ENCODE results near the gene MAML2.
"Not testable (repeated sequence)": the region's sequence is repeated elsewhere in the genome, so short reads cannot be mapped to it uniquely, and the experiment has no call there.

The MAML2 gene

DNA sequence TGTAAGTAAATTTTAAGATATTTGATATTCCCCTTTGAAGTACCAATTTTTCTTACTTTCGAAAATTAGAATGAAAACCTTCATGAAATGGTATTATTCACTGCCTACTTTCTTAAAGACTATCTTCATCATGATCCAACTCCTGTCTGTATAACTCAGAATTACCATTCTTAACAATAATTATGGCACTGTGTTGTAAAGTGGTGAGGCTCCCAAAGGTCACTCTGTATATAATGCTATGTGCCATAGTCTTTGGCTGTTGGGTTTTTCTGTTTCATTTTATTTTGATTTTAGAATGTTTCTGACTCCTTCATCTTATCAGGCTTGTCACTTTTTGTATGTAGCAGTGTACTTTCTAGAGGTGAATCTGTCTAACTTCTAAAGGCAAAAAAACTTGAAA, 52.4 kb downstream of the MAML2 start:
- H3K36me3 ChIP-seq (ENCODE audit: insufficient read depth, low read length) = no peaks in the 10 kb centered on the region
- no peaks in the 10 kb centered on the region for H3K27me3 ChIP-seq (ENCODE audit: insufficient read depth, low read length)
- H2AFZ ChIP-seq (ENCODE audit: low read depth, low read length) = no peak overlapping the region
- H3K4me1 ChIP-seq (ENCODE audit: insufficient read depth, low read length) = peaks cover 29% of the 10 kb centered on the region
- H3K4me3 ChIP-seq (ENCODE audit: low read length) = no peak overlapping the region
- peaks cover 3% of the 10 kb centered on the region for H3K9me3 ChIP-seq (ENCODE audit: low read length)

DNA sequence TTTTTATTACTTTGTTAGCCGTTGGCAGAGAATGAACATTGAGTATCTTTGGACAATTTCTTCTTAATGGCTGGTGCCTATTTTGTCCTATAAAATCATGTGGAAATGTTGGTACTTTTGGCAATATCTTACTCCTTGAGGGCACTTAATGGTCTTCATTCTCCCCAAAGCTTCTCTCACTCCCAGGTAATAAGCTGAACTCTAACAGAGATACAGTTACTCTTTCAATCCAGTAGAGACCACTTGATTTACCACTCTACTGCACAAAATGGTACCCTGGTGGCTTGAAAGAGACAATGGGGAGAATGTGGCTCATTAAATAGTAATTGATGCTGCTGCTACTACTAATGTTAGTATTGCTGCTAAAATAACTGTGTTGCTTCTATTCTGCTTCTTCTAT, 53.0 kb downstream of the MAML2 start:
- Histone ChIP-seq H3K36me3 (ENCODE audit: insufficient read depth, low read length) (no peaks in the 10 kb centered on the region), H3K4me3 (ENCODE audit: low read length) (no peak overlapping the region), H3K4me1 (ENCODE audit: insufficient read depth, low read length) (peaks cover 23% of the 10 kb centered on the region), H3K9me3 (ENCODE audit: low read length) (peaks cover 3% of the 10 kb centered on the region), H3K27me3 (ENCODE audit: insufficient read depth, low read length) (no peaks in the 10 kb centered on the region), H2AFZ (ENCODE audit: low read depth, low read length) (no peak overlapping the region)

DNA sequence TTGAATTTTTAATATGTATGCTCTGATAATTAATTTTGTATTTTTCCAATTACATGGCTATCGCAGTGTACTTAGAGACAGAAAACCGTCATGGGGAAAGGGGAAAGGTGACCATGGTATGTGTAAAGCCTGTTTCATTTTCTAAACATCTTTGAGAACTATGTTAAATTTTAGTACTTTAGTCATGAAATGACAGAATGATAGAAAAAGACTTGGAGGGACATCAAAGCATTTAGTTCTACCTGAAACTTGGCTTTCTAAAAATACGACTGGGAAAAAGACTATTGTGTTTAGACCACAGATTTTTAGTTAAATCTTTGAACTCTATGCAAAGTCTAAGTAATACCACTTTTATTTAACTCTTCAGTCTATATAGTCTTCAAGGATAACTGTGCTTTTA, 54.1 kb downstream of the MAML2 start:
- H3K36me3 ChIP-seq (ENCODE audit: insufficient read depth, low read length) = no peaks in the 10 kb centered on the region
- no peak overlapping the region for H2AFZ ChIP-seq (ENCODE audit: low read depth, low read length)
- no peak overlapping the region for H3K4me3 ChIP-seq (ENCODE audit: low read length)
- peaks cover 3% of the 10 kb centered on the region for H3K9me3 ChIP-seq (ENCODE audit: low read length)
- peaks cover 12% of the 10 kb centered on the region for H3K4me1 ChIP-seq (ENCODE audit: insufficient read depth, low read length)
- no peaks in the 10 kb centered on the region for H3K27me3 ChIP-seq (ENCODE audit: insufficient read depth, low read length)

DNA sequence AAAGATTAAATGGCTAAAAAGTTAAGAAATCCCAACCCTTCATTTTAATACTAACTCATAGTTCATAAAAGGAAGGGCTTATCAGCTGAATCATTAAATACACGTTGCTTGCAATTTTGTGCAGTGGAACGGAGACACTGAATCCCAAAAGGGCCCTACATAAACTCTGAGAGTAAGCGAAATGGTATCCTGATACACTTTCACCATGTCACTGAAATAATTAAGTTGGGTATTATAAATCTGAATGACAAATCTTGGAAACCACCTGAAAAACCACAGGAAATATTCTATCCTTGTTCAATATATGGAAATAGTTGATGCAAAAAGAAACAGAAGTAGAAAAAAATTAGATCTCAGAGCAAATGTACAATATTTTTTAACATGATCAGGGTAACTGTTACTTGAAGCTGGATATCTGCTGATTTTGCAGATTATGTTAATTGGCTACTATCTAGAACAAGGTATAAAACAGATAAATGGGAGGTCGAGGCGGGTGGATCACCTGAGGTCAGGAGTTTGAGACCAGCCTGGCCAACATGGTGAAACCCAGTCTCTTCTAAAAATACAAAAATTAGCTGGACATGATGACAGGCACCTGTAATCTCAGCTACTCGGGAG, 55.1 kb downstream of the MAML2 start:
- Histone ChIP-seq H3K27me3 (ENCODE audit: insufficient read depth, low read length) (no peaks in the 10 kb centered on the region), H3K9me3 (ENCODE audit: low read length) (peaks cover 3% of the 10 kb centered on the region), H3K36me3 (ENCODE audit: insufficient read depth, low read length) (no peaks in the 10 kb centered on the region), H2AFZ (ENCODE audit: low read depth, low read length) (no peak overlapping the region), H3K4me1 (ENCODE audit: insufficient read depth, low read length) (peaks cover 2% of the 10 kb centered on the region), H3K4me3 (ENCODE audit: low read length) (no peak overlapping the region)

DNA sequence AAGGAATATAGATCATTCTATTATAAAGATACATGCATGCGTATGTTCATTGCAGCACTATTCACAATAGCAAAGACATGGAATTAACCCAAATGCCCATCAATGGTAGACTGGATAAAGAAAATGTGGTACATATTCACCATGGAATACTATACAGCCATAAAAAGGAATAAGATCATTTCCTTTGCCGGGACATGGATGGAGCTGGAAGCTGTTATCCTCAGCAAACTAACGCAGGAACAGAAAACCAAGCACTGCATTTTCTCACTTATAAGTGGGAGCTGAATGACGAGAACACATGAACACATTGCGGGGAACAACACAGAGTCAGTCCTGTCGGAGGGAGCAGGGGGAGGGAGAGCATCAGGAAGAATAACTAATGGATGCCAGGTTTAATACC, 57.0 kb downstream of the MAML2 start:
- H2AFZ ChIP-seq (ENCODE audit: low read depth, low read length); H3K4me1 ChIP-seq (ENCODE audit: insufficient read depth, low read length); H3K9me3 ChIP-seq (ENCODE audit: low read length); H3K27me3 ChIP-seq (ENCODE audit: insufficient read depth, low read length); H3K36me3 ChIP-seq (ENCODE audit: insufficient read depth, low read length); H3K4me3 ChIP-seq (ENCODE audit: low read length): not testable (repeated sequence)

DNA sequence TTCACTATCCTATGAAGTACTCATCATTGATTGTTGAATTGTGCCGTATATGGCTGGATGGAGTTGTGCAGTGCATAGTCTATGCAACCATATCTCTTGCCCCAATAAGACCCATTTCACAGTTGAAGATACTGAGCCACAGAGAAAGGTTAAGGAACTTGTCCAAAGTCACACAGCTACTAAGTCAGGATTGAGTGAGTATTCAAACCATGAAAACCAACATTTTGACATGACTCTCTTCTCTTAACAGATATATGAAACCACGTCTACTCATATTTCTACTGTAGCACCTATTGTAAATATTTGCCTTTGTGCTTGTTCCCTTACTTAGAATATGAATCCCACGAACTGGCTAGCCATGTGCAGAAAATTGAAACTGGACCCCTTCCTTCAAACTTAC, 58.1 kb downstream of the MAML2 start:
- Histone ChIP-seq H3K9me3 (ENCODE audit: low read length) (peaks cover 3% of the 10 kb centered on the region), H3K4me1 (ENCODE audit: insufficient read depth, low read length) (peaks cover 1% of the 10 kb centered on the region), H2AFZ (ENCODE audit: low read depth, low read length) (no peak overlapping the region), H3K27me3 (ENCODE audit: insufficient read depth, low read length) (no peaks in the 10 kb centered on the region), H3K4me3 (ENCODE audit: low read length) (no peak overlapping the region), H3K36me3 (ENCODE audit: insufficient read depth, low read length) (no peaks in the 10 kb centered on the region)

DNA sequence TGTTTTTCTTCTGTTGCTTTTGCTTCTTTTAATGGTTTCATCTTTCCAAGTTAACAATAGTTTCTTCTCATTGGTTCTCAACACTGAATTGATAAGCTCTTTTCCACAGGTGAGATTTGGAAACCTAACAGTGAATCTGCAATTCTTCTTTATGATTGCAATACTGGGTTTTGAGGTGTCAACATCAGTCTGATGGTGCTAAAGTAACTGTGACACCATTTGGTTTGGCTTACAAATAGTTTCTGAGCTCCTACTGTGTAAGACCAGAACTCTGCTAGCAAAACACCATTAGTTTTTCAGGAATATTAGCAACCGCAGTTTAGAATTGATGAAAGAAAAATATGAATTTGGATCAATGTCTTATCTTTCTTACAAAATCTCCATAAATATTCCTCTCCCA, 58.6 kb downstream of the MAML2 start:
- H2AFZ ChIP-seq (ENCODE audit: low read depth, low read length) = no peak overlapping the region
- H3K4me3 ChIP-seq (ENCODE audit: low read length) = no peak overlapping the region
- no peaks in the 10 kb centered on the region for H3K36me3 ChIP-seq (ENCODE audit: insufficient read depth, low read length)
- H3K27me3 ChIP-seq (ENCODE audit: insufficient read depth, low read length) = no peaks in the 10 kb centered on the region
- H3K4me1 ChIP-seq (ENCODE audit: insufficient read depth, low read length) = peaks cover 6% of the 10 kb centered on the region
- peaks cover 3% of the 10 kb centered on the region for H3K9me3 ChIP-seq (ENCODE audit: low read length)

DNA sequence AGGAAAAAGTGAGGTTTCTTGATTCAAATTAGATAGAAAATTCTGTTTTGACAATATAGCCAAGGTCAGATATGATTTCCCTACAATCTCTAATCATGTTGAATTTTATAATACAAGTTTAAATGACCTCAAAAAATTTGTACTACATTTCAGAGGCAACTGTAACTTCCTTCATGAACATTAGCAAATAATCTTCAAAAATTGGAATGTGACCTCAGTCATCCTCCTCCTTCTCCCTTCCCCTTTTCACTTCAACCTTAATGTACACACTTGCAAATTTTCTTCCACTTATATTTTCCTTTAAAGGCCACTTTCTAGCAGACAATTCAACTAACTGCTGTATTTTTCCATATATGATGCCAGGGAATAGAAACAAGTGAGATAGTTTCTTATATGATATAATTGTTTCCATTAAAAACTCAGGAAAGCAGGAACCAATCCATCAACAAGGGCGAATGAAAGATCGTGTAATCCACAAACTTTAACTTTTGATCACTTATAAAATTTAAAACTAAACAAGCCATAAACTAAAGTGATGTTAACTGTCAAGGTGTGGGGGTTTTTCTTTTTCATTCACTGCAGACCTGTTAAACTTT, 60.3 kb downstream of the MAML2 start:
- Histone ChIP-seq H3K9me3 (ENCODE audit: low read length) (peaks cover 3% of the 10 kb centered on the region), H3K4me1 (ENCODE audit: insufficient read depth, low read length) (peaks cover 14% of the 10 kb centered on the region), H3K36me3 (ENCODE audit: insufficient read depth, low read length) (no peaks in the 10 kb centered on the region), H3K27me3 (ENCODE audit: insufficient read depth, low read length) (no peaks in the 10 kb centered on the region), H2AFZ (ENCODE audit: low read depth, low read length) (no peak overlapping the region), H3K4me3 (ENCODE audit: low read length) (no peak overlapping the region)

DNA sequence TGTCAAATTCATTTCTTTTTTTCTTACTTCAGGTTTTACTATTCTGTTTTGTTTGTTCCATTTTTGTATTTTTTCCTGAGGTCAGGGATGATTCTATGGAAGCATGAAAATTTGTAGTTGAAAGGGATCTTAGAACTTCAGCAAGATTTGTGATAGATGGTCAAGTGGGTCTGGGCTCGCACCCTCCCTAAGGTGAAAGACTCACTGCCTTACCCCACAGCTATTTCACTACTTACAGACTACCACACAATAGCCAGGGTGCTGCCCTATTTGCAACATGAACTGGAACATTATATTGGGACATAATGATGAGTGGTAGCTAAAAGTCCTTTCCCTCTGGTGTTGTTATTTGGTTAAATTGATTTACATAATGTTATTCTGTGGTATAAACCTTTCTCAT, 62.6 kb downstream of the MAML2 start:
- Histone ChIP-seq H3K4me1 (ENCODE audit: insufficient read depth, low read length) (peaks cover 14% of the 10 kb centered on the region), H3K27me3 (ENCODE audit: insufficient read depth, low read length) (no peaks in the 10 kb centered on the region), H3K36me3 (ENCODE audit: insufficient read depth, low read length) (no peaks in the 10 kb centered on the region), H3K4me3 (ENCODE audit: low read length) (no peak overlapping the region), H3K9me3 (ENCODE audit: low read length) (no peaks in the 10 kb centered on the region), H2AFZ (ENCODE audit: low read depth, low read length) (no peak overlapping the region)

DNA sequence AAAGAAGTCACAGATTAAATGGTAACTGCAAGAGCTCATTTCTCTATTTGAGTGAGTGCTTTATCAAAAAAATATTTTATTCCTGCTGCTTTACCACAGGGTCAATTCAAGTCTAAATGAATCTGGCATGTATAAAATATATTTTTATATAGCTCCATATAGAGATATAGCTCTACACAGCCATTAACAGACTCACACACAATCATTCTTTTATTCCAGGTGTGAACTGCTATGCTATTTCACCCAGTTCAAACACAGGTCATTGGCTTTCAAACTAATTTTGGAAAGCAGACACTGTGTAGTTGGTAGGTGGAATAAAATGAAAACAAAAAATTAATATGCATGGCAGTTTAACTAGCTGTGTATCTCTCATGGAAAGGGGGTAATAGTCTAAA, 63.1 kb downstream of the MAML2 start:
- Histone ChIP-seq H2AFZ (ENCODE audit: low read depth, low read length) (no peak overlapping the region), H3K36me3 (ENCODE audit: insufficient read depth, low read length) (no peaks in the 10 kb centered on the region), H3K27me3 (ENCODE audit: insufficient read depth, low read length) (no peaks in the 10 kb centered on the region), H3K4me3 (ENCODE audit: low read length) (no peak overlapping the region), H3K4me1 (ENCODE audit: insufficient read depth, low read length) (peaks cover 14% of the 10 kb centered on the region), H3K9me3 (ENCODE audit: low read length) (no peaks in the 10 kb centered on the region)

DNA sequence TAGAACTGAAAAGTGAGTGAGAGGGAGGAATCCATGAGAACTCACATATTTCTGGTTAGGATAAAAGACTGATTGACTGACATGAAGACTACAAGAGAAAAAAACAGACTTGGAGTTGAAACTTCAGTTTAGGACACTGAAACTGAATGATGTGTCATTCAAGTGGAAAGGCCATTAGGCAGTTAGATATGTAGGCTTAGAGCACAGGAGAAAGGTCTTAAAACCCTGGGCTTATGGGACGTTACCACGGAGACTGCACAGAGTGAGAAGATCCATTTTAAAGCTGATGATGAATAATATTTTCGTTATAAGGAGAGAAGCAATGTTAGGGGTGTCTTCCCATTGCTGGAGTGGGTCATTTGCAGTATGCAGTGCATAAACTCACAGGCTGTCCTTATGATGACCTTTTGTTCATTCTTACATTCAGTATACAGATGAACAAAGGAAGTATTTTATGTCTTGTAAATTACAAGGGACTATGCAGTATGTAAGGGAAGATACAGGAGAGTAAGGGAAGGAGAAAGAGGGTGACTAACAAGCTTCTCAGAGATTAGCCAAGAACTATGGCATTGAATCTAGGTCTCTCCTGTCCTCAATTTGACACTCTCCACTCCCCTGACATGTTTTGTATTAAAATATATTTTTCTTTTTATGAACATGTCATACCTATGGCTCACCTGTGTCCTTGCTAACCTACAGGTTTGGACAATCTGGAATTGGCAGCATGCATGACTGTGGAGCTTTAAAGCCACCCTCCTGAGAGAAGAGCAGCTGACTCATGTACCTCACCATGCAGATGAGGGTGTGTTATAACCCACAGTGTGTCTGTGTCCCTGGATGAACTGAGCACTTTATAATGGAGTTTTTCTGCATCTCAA, 63.7 kb downstream of the MAML2 start:
- Histone ChIP-seq H2AFZ (ENCODE audit: low read depth, low read length) (no peak overlapping the region), H3K9me3 (ENCODE audit: low read length) (no peaks in the 10 kb centered on the region), H3K27me3 (ENCODE audit: insufficient read depth, low read length) (no peaks in the 10 kb centered on the region), H3K36me3 (ENCODE audit: insufficient read depth, low read length) (no peaks in the 10 kb centered on the region), H3K4me3 (ENCODE audit: low read length) (no peak overlapping the region), H3K4me1 (ENCODE audit: insufficient read depth, low read length) (peaks cover 14% of the 10 kb centered on the region)

DNA sequence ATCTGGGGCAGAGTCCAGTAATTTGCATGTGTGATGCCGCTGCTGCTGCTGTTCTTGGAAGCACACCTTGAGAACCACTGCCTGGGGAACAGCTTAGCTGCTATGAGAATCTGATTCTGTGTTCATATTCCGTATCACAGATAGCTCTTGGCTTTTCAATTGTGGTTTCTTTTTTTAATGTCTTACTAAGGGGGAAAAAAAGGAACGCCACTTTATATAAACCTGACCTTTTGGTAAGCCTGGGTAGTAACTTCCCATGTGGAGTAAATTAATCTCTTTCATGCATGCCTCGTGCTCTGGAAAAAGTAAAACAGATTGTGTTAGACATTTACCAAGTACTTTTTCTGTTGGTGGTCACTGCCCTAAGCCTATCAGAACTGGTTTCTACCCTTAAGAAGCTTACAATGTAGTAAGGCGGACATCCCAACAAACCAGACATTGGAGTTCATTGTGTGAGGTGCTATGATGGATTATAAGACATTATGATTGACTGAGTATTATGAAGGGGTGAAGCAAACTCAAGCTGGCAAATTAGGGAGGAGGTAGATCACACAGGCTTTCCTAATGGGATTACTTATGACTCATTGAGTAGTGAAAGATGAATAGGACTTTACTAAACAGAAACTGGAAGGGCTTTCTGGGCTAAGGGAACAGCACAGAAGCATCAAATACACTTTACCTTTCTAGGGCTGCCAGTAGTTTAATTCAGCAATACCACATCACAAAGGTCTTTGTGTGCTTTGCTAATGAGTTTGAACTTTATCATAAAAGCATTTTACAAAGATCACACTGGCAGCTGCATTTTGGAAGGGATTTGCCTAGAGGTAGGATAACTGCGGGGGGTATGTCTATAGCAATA, 64.7 kb downstream of the MAML2 start:
- no peaks in the 10 kb centered on the region for H3K36me3 ChIP-seq (ENCODE audit: insufficient read depth, low read length)
- H3K27me3 ChIP-seq (ENCODE audit: insufficient read depth, low read length) = no peaks in the 10 kb centered on the region
- no peak overlapping the region for H3K4me3 ChIP-seq (ENCODE audit: low read length)
- H3K9me3 ChIP-seq (ENCODE audit: low read length) = no peaks in the 10 kb centered on the region
- H3K4me1 ChIP-seq (ENCODE audit: insufficient read depth, low read length) = peaks cover 16% of the 10 kb centered on the region
- no peak overlapping the region for H2AFZ ChIP-seq (ENCODE audit: low read depth, low read length)

DNA sequence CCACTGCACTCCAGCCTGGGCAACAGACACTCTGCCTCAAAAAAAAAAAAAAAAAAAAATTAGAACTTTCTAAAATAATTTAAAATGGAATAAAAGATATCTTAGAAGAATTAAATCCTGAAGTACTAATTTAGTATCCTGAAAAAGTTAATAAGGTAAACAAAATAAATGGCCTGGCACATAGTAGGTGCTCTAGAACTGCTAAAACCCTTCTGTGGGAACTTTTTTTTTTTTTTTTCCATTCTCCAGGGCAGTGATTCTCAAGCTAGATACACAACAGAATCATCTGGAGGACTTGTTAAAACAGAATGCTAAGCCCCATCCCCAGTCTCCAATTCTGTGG, 65.3 kb downstream of the MAML2 start:
- Histone ChIP-seq H3K9me3 (ENCODE audit: low read length) (no peaks in the 10 kb centered on the region), H3K27me3 (ENCODE audit: insufficient read depth, low read length) (no peaks in the 10 kb centered on the region), H3K4me1 (ENCODE audit: insufficient read depth, low read length) (peaks cover 22% of the 10 kb centered on the region), H3K36me3 (ENCODE audit: insufficient read depth, low read length) (no peaks in the 10 kb centered on the region), H3K4me3 (ENCODE audit: low read length) (no peak overlapping the region), H2AFZ (ENCODE audit: low read depth, low read length) (no peak overlapping the region)

All from neuron (in vitro differentiated cells).